PC-3 (cell line): ENCODE measurements around the gene VPS26B.

ENCODE experiments used
- CTCF ChIP-seq: fragments of 300-600 bp; sonication (generic); conservative IDR thresholded peaks from 2 replicates; pipeline ENCODE4 v1.5.1; 2017; ENCODE audit warnings: antibody characterized with exemption, low read depth, mild to moderate bottlenecking, low read length
- EZH2 ChIP-seq: fragments of 300-600 bp; sonication (generic); IDR thresholded peaks from one replicate; pipeline ENCODE4 v1.6.1; 2017; ENCODE audit warnings: antibody characterized with exemption, mild to moderate bottlenecking, low read length; ENCODE audit not compliant: unreplicated experiment
- EZH2phosphoT487 ChIP-seq: fragments of 300-600 bp; sonication (generic); IDR thresholded peaks from 2 replicates; pipeline ENCODE4 v1.6.1; 2018; ENCODE audit warnings: mild to moderate bottlenecking, antibody characterized with exemption, low read length, borderline replicate concordance

DNA sequence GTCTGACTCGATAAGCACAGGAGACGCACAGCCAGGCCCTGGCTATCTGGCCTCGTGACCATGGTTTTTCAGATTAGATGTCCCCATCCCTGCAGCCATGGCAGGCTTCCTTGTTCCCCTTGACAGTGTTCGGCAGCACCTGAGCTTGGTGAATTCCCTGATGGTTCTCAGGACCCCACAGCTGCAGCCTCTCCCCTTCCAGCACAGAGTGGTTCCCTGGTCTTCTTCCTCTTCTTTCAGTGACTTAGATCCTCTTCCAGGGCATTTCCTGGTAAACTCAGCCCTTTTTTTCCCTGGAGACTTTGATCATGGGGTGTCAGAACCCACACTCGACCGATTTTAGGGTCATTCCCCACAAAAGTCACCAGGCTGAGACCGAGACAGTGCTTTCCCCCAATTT lies 66.2 kb downstream of the VPS26B start:
- TF ChIP-seq CTCF (no peak), EZH2 (no peak), EZH2phosphoT487 (no peak)
